CD4-positive, alpha-beta T cell (primary cell): ENCODE data around the gene LAMTOR4. TPM values are rescaled to one million over a fixed set of nuclear protein-coding genes. Genes with fewer than 3 reads are reported as not detected.

ENCODE experiments used
- ATAC-seq: fragments of 200-7000 bp; cut with Tn5 transposase; one replicate; pipeline ENCODE4 v1.10.0; 2022; ENCODE audit warnings: mild to moderate bottlenecking; ENCODE audit not compliant: poor library complexity
- CTCF ChIA-PET: fragments of 350-600 bp; sonication (Branson Sonifier 250); formaldehyde crosslinking; loops from one replicate; lab custom pipeline; 2021; ENCODE audit warnings: antibody characterized with exemption, inconsistent platforms; lab: Charles Lee
- POLR2A ChIA-PET: fragments of 350-600 bp; sonication (Branson Sonifier 250); formaldehyde crosslinking; loops from one replicate; lab custom pipeline; 2021; ENCODE audit warnings: antibody characterized with exemption, inconsistent platforms; lab: Charles Lee
- DNase-seq, 14 experiments: peaks; one replicate each; pipeline ENCODE4 v3.0.0-alpha.2; 2013 to 2020; ENCODE audit warnings: mixed read lengths in 2 of 14
- H3K27ac ChIP-seq, 2 donors: one replicate each; pipeline versions ENCODE4 v1.5.1 to v1.7.0; 2013; ENCODE audit warnings: low read length in 2 of 2, low read depth in 1 of 2, mild to moderate bottlenecking in 1 of 2
- H3K27me3 ChIP-seq, 2 experiments: 1 replicate in 1 of 2; 2 replicates in 1 of 2; pipeline versions ENCODE4 v1.6.1 to v1.7.0; 2013; ENCODE audit warnings: low read length in 2 of 2, control low read depth in 1 of 2, mild to moderate bottlenecking in 1 of 2, moderate library complexity in 1 of 2; ENCODE audit not compliant: insufficient read depth in 2 of 2, control insufficient read depth in 1 of 2
- H3K36me3 ChIP-seq: one replicate; pipeline ENCODE4 v1.6.1; 2013; ENCODE audit warnings: low read length, control low read depth; ENCODE audit not compliant: insufficient read depth
- H3K4me1 ChIP-seq: one replicate; pipeline ENCODE4 v1.6.1; 2013; ENCODE audit warnings: low read length, control low read depth; ENCODE audit not compliant: insufficient read depth
- H3K4me3 ChIP-seq: one replicate; pipeline ENCODE4 v1.5.1; 2013; ENCODE audit warnings: mild to moderate bottlenecking, low read length, moderate library complexity
- H3K9me3 ChIP-seq, 2 experiments: 1 replicate in 1 of 2; 2 replicates in 1 of 2; pipeline versions ENCODE4 v1.6.1 to v1.7.0; 2013; ENCODE audit warnings: low read length in 2 of 2, mild to moderate bottlenecking in 2 of 2, control low read depth in 1 of 2, moderate library complexity in 1 of 2; ENCODE audit not compliant: control insufficient read depth in 1 of 2, insufficient read depth in 1 of 2
- H3K27ac Mint-ChIP-seq: one replicate; pipeline ENCODE4 v1.8.0; 2020; ENCODE audit warnings: mixed read lengths
- H3K27me3 Mint-ChIP-seq: one replicate; pipeline ENCODE4 v1.8.0; 2021; ENCODE audit warnings: mixed read lengths
- H3K36me3 Mint-ChIP-seq: one replicate; pipeline ENCODE4 v1.8.0; 2021; ENCODE audit warnings: low read depth, mixed read lengths
- H3K4me1 Mint-ChIP-seq: one replicate; pipeline ENCODE4 v1.8.0; 2021; ENCODE audit warnings: low read depth, mixed read lengths
- H3K4me3 Mint-ChIP-seq: one replicate; pipeline ENCODE4 v1.8.0; 2020; ENCODE audit warnings: mild to moderate bottlenecking, mixed read lengths
- H3K9me3 Mint-ChIP-seq: one replicate; pipeline ENCODE4 v1.8.0; 2020; ENCODE audit warnings: mixed read lengths
- CTCF ChIP-seq: fragments of 200-600 bp; IDR thresholded peaks from one replicate; pipeline ENCODE4 v1.8.0; 2022; ENCODE audit warnings: antibody characterized with exemption, mild to moderate bottlenecking
- intact Hi-C, 2 experiments: fragments of 100-400 bp; cut with DNase I in 1 of 2; cut with micrococcal nuclease in 1 of 2; formaldehyde crosslinking; loops; one replicate each; pipeline versions ENCODE4 v1.15.1 to v1.9.0; 2023 to 2025; cut with DNase I, micrococcal nuclease
- total RNA-seq, 174 experiments: library from RNA in 2 of 174; stranded (reverse) in 2 of 174; gene quantifications; one replicate each; pipeline ENCODE4 v1.2.3 and lab custom pipeline; 2021 to 2026

The LAMTOR4 gene
- total RNA-seq, 2 experiments from 2014 or later, result 107 to 125 TPM

- peak overlapping the region; percentile 42 for H3K27ac Mint-ChIP-seq
- Histone ChIP-seq H3K27me3 (no peaks in the 10 kb centered on the region), H3K9me3 (no peaks in the 10 kb centered on the region), H3K4me1 (peaks cover 23% of the 10 kb centered on the region), H3K36me3 (no peaks in the 10 kb centered on the region), H3K4me3 (no peak overlapping the region), H3K27ac (no peak overlapping the region)
- TF ChIP-seq CTCF, result no peak
- H3K36me3 Mint-ChIP-seq, result peaks cover 1% of the 10 kb centered on the region
- H3K9me3 Mint-ChIP-seq, result no peaks in the 10 kb centered on the region
- no peak for ATAC-seq
- CTCF ChIA-PET, result interaction anchor here (0.8 to 2.3 kb wide), 15 partner anchors 12 to 276 kb away, joined by 3 to 14 read pairs (median 4); partner anchors contain the start of gene GAL3ST4
- POLR2A ChIA-PET, result interaction anchor here (0.7 to 1.2 kb wide), 11 partner anchors 16 to 297 kb away, joined by 3 to 7 read pairs (median 4); partner anchors contain the start of genes GPC2, LAMTOR4, MCM7 and MEPCE
- DNase-seq, result no peak
- H3K27me3 Mint-ChIP-seq, result no peaks in the 10 kb centered on the region
- peak overlapping the region; percentile 62 for H3K4me3 Mint-ChIP-seq
- peaks cover 15% of the 10 kb centered on the region for H3K4me1 Mint-ChIP-seq
- intact Hi-C loops, result loop anchor here (1.0 to 5.0 kb wide), 7 partner anchors 17 to 276 kb away; partner anchors contain the start of genes AZGP1 (in 1 of the 2), LAMTOR4 (in 1 of the 2) and PVRIG (in 1 of the 2)
These were observed 16.6 kb upstream of the LAMTOR4 start for GRCh38 chr7:100132126-100132525.

- Mint-ChIP-seq H3K4me3 (peak overlapping the region; percentile 62), H3K27me3 (no peaks in the 10 kb centered on the region), H3K4me1 (peaks cover 15% of the 10 kb centered on the region), H3K9me3 (no peaks in the 10 kb centered on the region), H3K27ac (peak overlapping the region; percentile 42), H3K36me3 (no peaks in the 10 kb centered on the region)
- Histone ChIP-seq H3K4me1 (peaks cover 23% of the 10 kb centered on the region), H3K9me3 (no peaks in the 10 kb centered on the region), H3K27ac (no peak overlapping the region), H3K4me3 (no peak overlapping the region), H3K36me3 (no peaks in the 10 kb centered on the region), H3K27me3 (no peaks in the 10 kb centered on the region)
- ATAC-seq (peak; percentile 77), DNase-seq (peak; percentile 48 to 83 (median 62))
- intact Hi-C loops, result loop anchor here (1.0 to 5.0 kb wide), 7 partner anchors 16 to 276 kb away; partner anchors contain the start of genes AZGP1 (in 1 of the 2), LAMTOR4 (in 1 of the 2) and PVRIG (in 1 of the 2)
- TF ChIP-seq CTCF, result peak; percentile 82
- ChIA-PET POLR2A (interaction anchor here (0.7 to 1.2 kb wide), 12 partner anchors 15 to 296 kb away, joined by 3 to 9 read pairs (median 4); partner anchors contain the start of genes GPC2, LAMTOR4, MCM7 and MEPCE), CTCF (interaction anchor here (0.7 to 1.5 kb wide), 21 partner anchors 11 to 275 kb away, joined by 3 to 11 read pairs (median 4); partner anchors contain the start of genes GPC2, LAMTOR4 and STAG3)
These were observed 16.0 kb upstream of the LAMTOR4 start for GRCh38 chr7:100132697-100133151.

GRCh38 chr7:100137851-100138760, 10.6 kb upstream of the LAMTOR4 start:
- H3K4me1 ChIP-seq, result peaks cover 8% of the 10 kb centered on the region
- peak; percentile 65 for ATAC-seq
- CTCF ChIA-PET, result interaction anchor here (0.7 to 1.2 kb wide), 2 partner anchors 8 to 23 kb away, joined by 3 read pairs; no protein-coding TSS in a partner anchor
- H3K9me3 ChIP-seq, result no peaks in the 10 kb centered on the region
- Mint-ChIP-seq H3K36me3 (no peaks in the 10 kb centered on the region), H3K4me1 (peaks cover 13% of the 10 kb centered on the region), H3K27me3 (no peaks in the 10 kb centered on the region), H3K4me3 (no peak overlapping the region), H3K27ac (peak overlapping the region; percentile 26), H3K9me3 (no peaks in the 10 kb centered on the region)
- no peak overlapping the region for H3K27ac ChIP-seq
- H3K36me3 ChIP-seq, result no peaks in the 10 kb centered on the region
- no peaks in the 10 kb centered on the region for H3K27me3 ChIP-seq
- peak in 1 of 14 experiments; percentile 36 for DNase-seq
- POLR2A ChIA-PET, result interaction anchor here (0.9 to 2.0 kb wide), 4 partner anchors 10 to 34 kb away, joined by 3 to 12 read pairs (median 4); partner anchors contain the start of genes LAMTOR4 and MBLAC1
- TF ChIP-seq CTCF, result no peak
- intact Hi-C loops, result no loop called here
- no peak overlapping the region for H3K4me3 ChIP-seq
